T-cell (primary cell): Measurements from ENCODE around the gene INPP1. TPM values are rescaled to one million over a fixed set of nuclear protein-coding genes. Genes with fewer than 3 reads are reported as not detected.
"Not testable (repeated sequence)": the region's sequence is repeated elsewhere in the genome, so short reads cannot be mapped to it uniquely, and the experiment has no call there.

Experiments
- ATAC-seq, 4 experiments: fragments of 200-7000 bp in 3 of 4; fragments of 150-1000 bp in 1 of 4; cut with Tn5 transposase; replicated peaks in 1 of 4; 1 replicate in 3 of 4; 2 replicates in 1 of 4; pipeline ENCODE4 v1.10.0; 2021; ENCODE audit warnings: moderate library complexity in 3 of 4, mild to moderate bottlenecking in 2 of 4, moderate number of reproducible peaks in 1 of 4
- CTCF ChIA-PET, 2 donors: fragments of 300-600 bp; sonication (Branson Sonifier 250); formaldehyde crosslinking; loops; one replicate each; lab custom pipeline; 2022; ENCODE audit warnings: antibody characterized with exemption in 2 of 2; lab: Charles Lee
- POLR2A ChIA-PET, 2 donors: fragments of 300-600 bp; sonication (Branson Sonifier 250); formaldehyde crosslinking; loops; one replicate each; lab custom pipeline; 2022; ENCODE audit warnings: antibody characterized with exemption in 2 of 2; lab: Charles Lee
- DNase-seq, 35 experiments: peaks; one replicate each; pipeline versions ENCODE4 v3.0.0 to v3.0.0-alpha.2; 2013 to 2023
- H3K27ac ChIP-seq: one replicate; pipeline ENCODE4 v1.5.1; 2013; ENCODE audit warnings: low read length
- H3K27me3 ChIP-seq, 2 experiments: replicated peaks in 1 of 2; 1 replicate in 1 of 2; 2 replicates in 1 of 2; pipeline versions ENCODE4 v1.6.1 to v1.7.0; 2013; ENCODE audit warnings: low read length in 1 of 2, mixed read lengths in 1 of 2; ENCODE audit not compliant: control insufficient read depth in 2 of 2, insufficient read depth in 2 of 2; ENCODE audit errors: extremely low read depth in 1 of 2
- H3K36me3 ChIP-seq, 2 donors: 1 replicate in 1 of 2; 2 replicates in 1 of 2; pipeline versions ENCODE4 v1.6.1 to v1.7.0; 2013; ENCODE audit warnings: low read length in 1 of 2; ENCODE audit not compliant: control insufficient read depth in 2 of 2, insufficient read depth in 1 of 2; ENCODE audit errors: extremely low read depth in 1 of 2
- H3K4me1 ChIP-seq, 2 experiments: 1 replicate in 1 of 2; 2 replicates in 1 of 2; pipeline versions ENCODE4 v1.6.1 to v1.7.0; 2013; ENCODE audit warnings: low read length in 2 of 2, mixed read lengths in 1 of 2; ENCODE audit not compliant: insufficient read depth in 2 of 2, control insufficient read depth in 1 of 2; ENCODE audit errors: extremely low read depth in 1 of 2
- H3K4me3 ChIP-seq, 2 donors: 1 replicate in 1 of 2; 2 replicates in 1 of 2; pipeline versions ENCODE4 v1.5.1 to v1.7.0; 2013; ENCODE audit warnings: mild to moderate bottlenecking in 2 of 2, low read length in 1 of 2, moderate library complexity in 1 of 2; ENCODE audit not compliant: control insufficient read depth in 1 of 2; ENCODE audit errors: extremely low read depth in 1 of 2
- H3K9me3 ChIP-seq: 2 replicates; pipeline ENCODE4 v1.7.0; 2013
- H3K27ac Mint-ChIP-seq, 2 donors: one replicate each; pipeline ENCODE4 v1.8.0; 2020 to 2021; ENCODE audit warnings: mild to moderate bottlenecking in 2 of 2, mixed read lengths in 2 of 2
- H3K27me3 Mint-ChIP-seq, 2 donors: one replicate each; pipeline ENCODE4 v1.8.0; 2021 to 2022; ENCODE audit warnings: mixed read lengths in 2 of 2
- H3K36me3 Mint-ChIP-seq: one replicate; pipeline ENCODE4 v1.8.0; 2021; ENCODE audit warnings: mixed read lengths
- H3K4me1 Mint-ChIP-seq, 3 donors: one replicate each; pipeline ENCODE4 v1.8.0; 2020 to 2022; ENCODE audit warnings: mixed read lengths in 3 of 3, mild to moderate bottlenecking in 1 of 3
- H3K4me3 Mint-ChIP-seq, 3 donors: one replicate each; pipeline ENCODE4 v1.8.0; 2020 to 2022; ENCODE audit warnings: mild to moderate bottlenecking in 3 of 3, mixed read lengths in 3 of 3, moderate library complexity in 3 of 3
- H3K9me3 Mint-ChIP-seq, 3 donors: one replicate each; pipeline ENCODE4 v1.8.0; 2020 to 2022; ENCODE audit warnings: mixed read lengths in 3 of 3
- WGBS: methylation state at CpG from one replicate; pipeline ENCODE4 v1.1.5; 2013; ENCODE audit warnings: missing lambda C conversion rate; ENCODE audit not compliant: insufficient coverage; 5-methylcytosine and 5-hydroxymethylcytosine counted together
- total RNA-seq, 35 experiments: library from RNA in 6 of 35; stranded (reverse) in 6 of 35; fragments of 120-200 nt in 1 of 35; gene quantifications; one replicate each; pipeline versions ENCODE4 v1.2.1 to v1.2.4 and lab custom pipeline; 2013 to 2026

Gene INPP1
- total RNA-seq, 5 donors from 2014 or later (not counting 1 experiment from before 2014, with no cell fraction given), result 2.1 to 7.1 (median 2.9) TPM

GRCh38 chr2:190355968-190356644, 12.7 kb downstream of the INPP1 start:
- DNase-seq, result no peak
- Histone ChIP-seq H3K27me3 (no peaks in the 10 kb centered on the region), H3K27ac (no peak overlapping the region), H3K4me1 (peaks cover 6 to 13% of the 10 kb centered on the region in 2 experiments), H3K9me3 (no peaks in the 10 kb centered on the region), H3K4me3 (no peak overlapping the region), H3K36me3 (no peaks in the 10 kb centered on the region)
- ChIA-PET CTCF (interaction anchor here (0.6 to 2.3 kb wide), 6 partner anchors 9 to 37 kb away, joined by 3 to 6 read pairs (median 4); no protein-coding TSS in a partner anchor), POLR2A (interaction anchor here in 1 of 2 donors (0.6 kb wide), 1 partner anchor 676 kb away, joined by 3 read pairs; no protein-coding TSS in a partner anchor)
- ATAC-seq, result no peak
- H3K9me3 Mint-ChIP-seq, result no peaks in the 10 kb centered on the region
- 89% methylated on average over 6 of the region's 6 CpGs for WGBS
- no peak overlapping the region for H3K4me3 Mint-ChIP-seq
- H3K4me1 Mint-ChIP-seq, result peaks cover 15 to 26% (median 15%) of the 10 kb centered on the region in 3 donors
- no peaks in the 10 kb centered on the region for H3K36me3 Mint-ChIP-seq
- H3K27ac Mint-ChIP-seq, result no peak overlapping the region
- no peaks in the 10 kb centered on the region for H3K27me3 Mint-ChIP-seq

GRCh38 chr2:190357600-190357999, 14.2 kb downstream of the INPP1 start:
- WGBS, result no CpG with 5 or more reads among the region's 2 CpGs
- peaks cover 18 to 34% (median 25%) of the 10 kb centered on the region in 3 donors for H3K4me1 Mint-ChIP-seq

DNA sequence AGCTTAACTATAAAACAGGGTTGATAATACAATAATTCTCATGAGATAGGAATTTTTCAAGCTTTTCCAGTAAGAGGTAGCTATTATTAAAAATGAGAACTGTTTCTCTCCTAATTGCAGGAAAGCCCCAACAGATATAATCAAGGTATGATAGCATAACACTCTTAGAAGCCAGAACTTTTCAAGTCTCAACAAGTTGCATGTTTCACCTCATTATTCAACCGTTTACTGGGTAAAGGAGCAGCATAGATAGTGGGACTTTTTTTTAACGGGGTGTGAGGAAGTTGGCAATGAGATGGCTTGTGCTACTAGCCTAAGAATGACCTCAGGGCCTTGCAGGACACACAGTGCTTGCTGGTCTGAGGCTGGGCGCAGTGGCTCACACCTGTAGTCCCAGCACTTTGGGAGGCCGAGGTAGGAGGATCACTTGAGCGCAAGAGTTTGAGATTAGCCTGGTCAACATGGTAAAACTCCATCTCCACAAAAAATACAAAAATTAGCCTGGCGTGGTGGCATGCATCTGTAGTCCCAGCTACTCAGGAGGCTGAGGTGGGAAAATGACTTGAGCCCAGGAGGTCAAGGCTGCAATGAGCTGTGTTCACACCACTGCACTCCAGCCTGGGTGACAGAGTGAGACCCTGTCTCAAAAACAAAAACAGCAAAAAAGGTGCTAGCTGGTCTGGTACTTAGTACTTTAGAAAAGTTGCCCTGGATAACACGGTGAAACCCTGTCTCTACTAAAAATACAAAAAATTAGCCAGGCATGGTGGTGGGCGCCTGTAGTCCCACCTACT, 15.5 kb downstream of the INPP1 start:
- peak overlapping the region in 1 of 3 donors; percentile 87 for H3K4me3 Mint-ChIP-seq
- H3K4me1 Mint-ChIP-seq, result peaks cover 20 to 33% (median 31%) of the 10 kb centered on the region in 3 donors
- 80% methylated on average over 2 of the region's 8 CpGs for WGBS
- POLR2A ChIA-PET, result interaction anchor here in 1 of 2 donors (0.6 kb wide), 3 partner anchors 60 to 533 kb away, joined by 3 read pairs; no protein-coding TSS in a partner anchor
- not testable (repeated sequence) for H3K9me3 Mint-ChIP-seq, H3K9me3 ChIP-seq, H3K27me3 Mint-ChIP-seq, H3K36me3 ChIP-seq, ATAC-seq, DNase-seq, H3K27me3 ChIP-seq, H3K36me3 Mint-ChIP-seq, H3K4me3 ChIP-seq
- H3K27ac Mint-ChIP-seq, result peak overlapping the region in 1 of 2 donors; percentile 28
- Histone ChIP-seq H3K27ac (peak overlapping the region; percentile 58), H3K4me1 (peaks cover 6 to 16% of the 10 kb centered on the region in 2 experiments)
- CTCF ChIA-PET, result interaction anchor here (1.0 to 1.5 kb wide), 2 partner anchors 18 to 40 kb away, joined by 3 to 4 read pairs; partner anchors contain the start of gene HIBCH (in 1 of the 2)

More at GRCh38 chr2:190357600-190357999, 14.2 kb downstream of the INPP1 start:
- Histone ChIP-seq H3K27ac (no peak overlapping the region), H3K4me3 (no peak overlapping the region), H3K4me1 (peaks cover 6 to 16% of the 10 kb centered on the region in 2 experiments), H3K36me3 (no peaks in the 10 kb centered on the region), H3K9me3 (no peaks in the 10 kb centered on the region), H3K27me3 (no peaks in the 10 kb centered on the region)
- Mint-ChIP-seq H3K27ac (no peak overlapping the region), H3K9me3 (no peaks in the 10 kb centered on the region), H3K27me3 (no peaks in the 10 kb centered on the region), H3K36me3 (peaks cover 3% of the 10 kb centered on the region), H3K4me3 (no peak overlapping the region)
- CTCF ChIA-PET, result no interaction called here
- POLR2A ChIA-PET, result no interaction called here
- ATAC-seq (no peak), DNase-seq (no peak)

- ChIA-PET POLR2A (interaction anchor here (0.5 to 0.8 kb wide), 4 partner anchors 47 to 768 kb away, joined by 3 to 4 read pairs (median 3); no protein-coding TSS in a partner anchor), CTCF (interaction anchor here in 1 of 2 donors (0.5 to 1.8 kb wide), 4 partner anchors 10 to 50 kb away, joined by 4 to 7 read pairs (median 5); partner anchors contain the start of gene HIBCH)
- H3K4me1 Mint-ChIP-seq, result peaks cover 20 to 33% (median 31%) of the 10 kb centered on the region in 3 donors
- peaks cover 6 to 16% of the 10 kb centered on the region in 2 experiments for H3K4me1 ChIP-seq
- ATAC-seq (no peak), DNase-seq (no peak)
- H3K9me3 Mint-ChIP-seq, result no peaks in the 10 kb centered on the region
- no peaks in the 10 kb centered on the region for H3K9me3 ChIP-seq
- H3K36me3 Mint-ChIP-seq, result peaks cover 6% of the 10 kb centered on the region
- no peaks in the 10 kb centered on the region for H3K27me3 Mint-ChIP-seq
- H3K36me3 ChIP-seq, result peaks cover 0 to 2% of the 10 kb centered on the region in 2 donors
- H3K4me3 ChIP-seq, result peak overlapping the region in 1 of 2 donors; percentile 46
- peak overlapping the region; percentile 85 to 88 (median 87) for H3K4me3 Mint-ChIP-seq
- H3K27ac ChIP-seq, result peak overlapping the region; percentile 58
- no peaks in the 10 kb centered on the region for H3K27me3 ChIP-seq
- H3K27ac Mint-ChIP-seq, result peak overlapping the region; percentile 94 to 97
These were observed 17.2 kb downstream of the INPP1 start for GRCh38 chr2:190360561-190360960.

DNA sequence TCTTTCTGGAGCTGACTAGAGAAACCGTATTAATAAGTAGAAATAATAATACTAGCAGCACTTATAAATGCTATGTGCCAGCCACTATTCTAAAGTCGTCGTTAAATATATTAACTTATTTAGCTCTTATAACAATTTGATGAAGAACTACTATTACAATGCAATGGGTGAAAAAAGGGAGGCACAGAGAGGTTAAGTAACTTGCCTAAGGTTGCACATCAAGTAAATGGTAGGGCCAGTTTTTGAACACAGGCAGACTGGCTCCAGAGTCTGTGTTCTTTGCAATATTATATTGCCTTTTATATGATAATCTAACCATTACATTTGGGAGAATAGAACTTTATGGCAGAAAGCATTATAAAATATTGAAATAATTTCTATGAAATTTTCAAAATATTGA, 17.6 kb downstream of the INPP1 start:
- Mint-ChIP-seq H3K27ac (no peak overlapping the region), H3K4me1 (peaks cover 20 to 33% (median 31%) of the 10 kb centered on the region in 3 donors), H3K4me3 (peak overlapping the region; percentile 39 to 87 (median 85)), H3K9me3 (no peaks in the 10 kb centered on the region), H3K36me3 (peaks cover 6% of the 10 kb centered on the region), H3K27me3 (no peaks in the 10 kb centered on the region)
- Histone ChIP-seq H3K4me1 (peaks cover 6 to 16% of the 10 kb centered on the region in 2 experiments), H3K9me3 (no peaks in the 10 kb centered on the region), H3K27me3 (no peaks in the 10 kb centered on the region), H3K4me3 (no peak overlapping the region), H3K36me3 (peaks cover 0 to 2% of the 10 kb centered on the region in 2 donors), H3K27ac (peak overlapping the region; percentile 58)
- ChIA-PET POLR2A (interaction anchor here (0.5 to 0.8 kb wide), 3 partner anchors 46 to 495 kb away, joined by 3 read pairs; no protein-coding TSS in a partner anchor), CTCF (interaction anchor here in 1 of 2 donors (0.5 to 1.8 kb wide), 3 partner anchors 9 to 50 kb away, joined by 5 to 7 read pairs (median 5); partner anchors contain the start of gene HIBCH)
- DNase-seq, result no peak
- WGBS, result no CpG with 5 or more reads among the region's 3 CpGs
- no peak for ATAC-seq
